Activated CD4-positive, alpha-beta T cell treated with anti-CD3 and anti-CD28 coated beads, Interleukin-2, amount 50 U/mL, for 16 hours (primary cell): ENCODE measurements around the gene TAF13.

ENCODE experiments used
- DNase-seq: peaks from one replicate; pipeline ENCODE4 v3.0.0-alpha.2; 2020

Gene TAF13

GRCh38 chr1:109075531-109076490, at the start of gene TAF13:
TAF13 (minus strand) TSS chr1:109076003; CDS start chr1:109075947, 56 bp downstream.
- DNase-seq, result peak; percentile 93

- no peak for DNase-seq
Observed at GRCh38 chr1:109120356-109120755, 44.6 kb upstream of the TAF13 start.

- no peak for DNase-seq
Observed at GRCh38 chr1:109118089-109118488, 42.3 kb upstream of the TAF13 start.

GRCh38 chr1:109116286-109116685, 40.5 kb upstream of the TAF13 start:
- DNase-seq, result no peak

GRCh38 chr1:109115685-109116084, 39.9 kb upstream of the TAF13 start:
- DNase-seq, result peak; percentile 38

- no peak for DNase-seq
Observed at GRCh38 chr1:109114342-109114674, 38.5 kb upstream of the TAF13 start.

GRCh38 chr1:109113590-109114341, 38.0 kb upstream of the TAF13 start, which contains the start of gene ELAPOR1:
ELAPOR1 (plus strand) TSS chr1:109114115; CDS start chr1:109114184, 69 bp downstream.
- peak; percentile 83 for DNase-seq

- DNase-seq, result peak; percentile 90
Observed at GRCh38 chr1:109112652-109113285, 37.0 kb upstream of the TAF13 start.

- DNase-seq, result no peak
Observed at GRCh38 chr1:109112056-109112651, 36.4 kb upstream of the TAF13 start.

- DNase-seq, result no peak
Observed at GRCh38 chr1:109111386-109112055, 35.7 kb upstream of the TAF13 start.

GRCh38 chr1:109109906-109110305, 34.1 kb upstream of the TAF13 start:
- DNase-seq, result no peak

GRCh38 chr1:109107785-109108184, 32.0 kb upstream of the TAF13 start:
- DNase-seq, result no peak

- DNase-seq, result no peak
Observed at GRCh38 chr1:109105881-109106280, 30.1 kb upstream of the TAF13 start.

- DNase-seq, result no peak
Observed at GRCh38 chr1:109104364-109105151, 28.8 kb upstream of the TAF13 start.

GRCh38 chr1:109099938-109100773, 24.4 kb upstream of the TAF13 start:
- DNase-seq, result peak; percentile 98

GRCh38 chr1:109096120-109096519, 20.3 kb upstream of the TAF13 start:
- DNase-seq, result no peak

- DNase-seq, result no peak
Observed at GRCh38 chr1:109095631-109096030, 19.8 kb upstream of the TAF13 start.

- no peak for DNase-seq
Observed at GRCh38 chr1:109094871-109095270, 19.1 kb upstream of the TAF13 start.

- DNase-seq, result no peak
Observed at GRCh38 chr1:109094377-109094803, 18.6 kb upstream of the TAF13 start.

GRCh38 chr1:109091839-109092193, 16.0 kb upstream of the TAF13 start:
- peak; percentile 50 for DNase-seq
